ENCODE results near the gene LILRA6.
"Not testable (repeated sequence)": the region's sequence is repeated elsewhere in the genome, so short reads cannot be mapped to it uniquely, and the experiment has no call there.

The LILRA6 gene

GRCh38 chr19:54242646-54243045 is at the start of gene LILRA6:
LILRA6 (minus strand) TSS chr19:54242790.
- DNase-seq: not testable (repeated sequence)

GRCh38 chr19:54289160-54289559 is 46.6 kb upstream of the LILRA6 start:
- not testable (repeated sequence) for DNase-seq

GRCh38 chr19:54287456-54287855 is 44.9 kb upstream of the LILRA6 start:
- DNase-seq: no peak

- DNase-seq: not testable (repeated sequence)
Observed at GRCh38 chr19:54286283-54286682, 43.7 kb upstream of the LILRA6 start.

GRCh38 chr19:54285427-54286056 is 43.0 kb upstream of the LILRA6 start:
- not testable (repeated sequence) for DNase-seq

DNA sequence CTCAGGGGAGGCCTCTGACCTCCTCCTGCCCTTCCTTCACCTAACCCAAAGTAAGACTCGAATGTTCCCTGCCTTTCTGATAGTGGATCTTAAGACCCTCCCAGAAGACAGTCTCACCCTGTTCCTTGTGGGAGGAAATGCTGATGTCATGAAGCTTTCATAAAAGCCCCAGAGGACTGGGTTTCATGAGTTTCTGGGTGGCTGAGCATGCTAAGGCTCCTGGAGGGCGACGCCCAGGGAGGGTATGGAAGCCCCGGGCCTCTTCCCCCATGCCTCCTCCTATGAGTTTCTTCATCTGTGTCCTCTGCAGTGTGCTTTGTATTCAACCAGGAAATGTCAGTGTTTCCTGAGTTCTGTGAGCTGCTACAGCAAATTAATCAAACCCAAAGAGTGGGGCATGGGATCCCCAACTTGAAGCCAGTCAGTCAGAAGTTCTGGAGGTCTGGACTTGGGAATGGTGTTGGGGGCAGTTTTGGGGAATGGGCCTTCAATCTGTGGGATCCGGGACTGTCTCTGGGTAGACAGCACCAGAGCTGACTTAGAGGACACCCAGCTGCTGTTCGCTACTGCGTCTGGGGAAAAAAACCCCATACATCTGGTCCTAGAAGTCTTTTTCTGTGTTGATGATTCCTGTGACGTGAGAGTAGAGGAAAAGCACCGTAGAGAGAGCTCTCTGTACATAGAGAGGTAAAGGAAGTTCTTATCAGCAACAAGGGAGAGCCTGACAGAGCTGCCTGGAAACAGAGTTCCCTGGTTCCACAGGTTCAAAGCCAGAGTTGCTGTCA is 40.3 kb upstream of the LILRA6 start:
- no peak for DNase-seq

DNA sequence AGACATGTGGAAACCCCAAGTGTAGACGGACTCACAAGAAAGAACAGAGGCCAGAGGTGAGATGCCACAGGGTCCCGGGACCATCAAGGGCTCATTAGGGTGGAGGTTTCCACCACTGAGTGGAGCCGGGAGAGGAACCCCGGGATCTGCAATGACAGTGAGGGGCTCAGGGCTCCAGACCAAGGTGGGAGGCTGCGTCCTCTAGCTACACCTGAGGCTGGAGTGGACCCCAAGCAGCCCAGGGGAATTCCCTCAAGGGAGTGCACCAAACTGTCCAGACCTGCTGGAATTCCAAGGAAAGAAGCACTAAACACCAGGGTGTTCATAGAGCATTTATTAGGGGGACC is 39.1 kb upstream of the LILRA6 start:
- not testable (repeated sequence) for DNase-seq

- DNase-seq: no peak
Observed at GRCh38 chr19:54281007-54281728, 38.6 kb upstream of the LILRA6 start, which contains the start of gene LILRB2. LILRB2 (minus strand) TSS chr19:54281110; CDS start chr19:54280496, 614 bp downstream.

DNA sequence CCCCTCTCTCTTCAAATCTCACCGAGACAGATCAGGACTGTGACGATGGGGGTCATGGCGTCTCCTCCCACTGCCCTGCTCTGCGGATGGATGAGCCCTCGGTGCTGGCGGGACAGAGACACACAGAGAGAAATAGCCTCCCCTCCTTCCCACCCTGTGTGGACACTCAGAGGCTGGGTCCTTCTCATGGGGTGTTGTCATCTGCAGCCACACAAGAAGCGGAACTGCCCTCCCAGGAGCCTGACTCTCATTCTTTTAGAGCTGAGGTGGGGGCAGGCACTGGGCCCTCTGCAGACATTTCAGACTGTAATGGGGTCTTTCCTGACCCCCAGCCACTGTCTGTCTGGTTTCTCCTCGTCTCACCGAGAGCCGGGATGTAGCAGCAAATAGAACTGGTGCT is 37.9 kb upstream of the LILRA6 start:
- not testable (repeated sequence) for DNase-seq

GRCh38 chr19:54280025-54280424 is 37.4 kb upstream of the LILRA6 start:
- DNase-seq: not testable (repeated sequence)

DNA sequence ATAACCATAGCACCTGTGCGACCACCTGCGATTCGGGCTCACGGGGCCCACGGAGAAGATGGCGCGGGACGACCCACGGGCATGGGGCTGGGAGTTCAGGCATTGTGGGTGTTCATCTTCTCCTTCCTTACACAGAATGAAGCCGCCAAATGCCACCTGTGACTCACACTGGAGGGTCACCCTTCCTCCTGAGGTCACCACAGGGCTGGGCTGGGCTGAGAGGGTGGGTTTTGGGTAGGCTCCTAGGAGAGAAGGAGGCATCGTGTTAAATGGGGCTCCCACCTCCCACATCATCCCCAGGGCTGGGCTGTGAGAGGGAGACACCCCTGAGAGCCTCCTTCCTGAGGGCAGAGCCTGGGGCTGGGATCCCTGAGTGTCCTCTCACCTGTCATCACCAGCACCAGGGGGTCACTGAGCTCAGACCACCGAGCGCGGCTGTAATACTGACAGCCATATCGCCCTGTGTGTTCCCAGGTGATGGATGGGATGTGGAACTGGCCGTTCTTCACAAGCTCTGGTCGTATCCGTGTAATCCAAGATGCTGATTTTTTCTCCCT is 36.9 kb upstream of the LILRA6 start:
- DNase-seq: no peak

- DNase-seq: not testable (repeated sequence)
Observed at GRCh38 chr19:54278571-54279195, 36.1 kb upstream of the LILRA6 start.

DNA sequence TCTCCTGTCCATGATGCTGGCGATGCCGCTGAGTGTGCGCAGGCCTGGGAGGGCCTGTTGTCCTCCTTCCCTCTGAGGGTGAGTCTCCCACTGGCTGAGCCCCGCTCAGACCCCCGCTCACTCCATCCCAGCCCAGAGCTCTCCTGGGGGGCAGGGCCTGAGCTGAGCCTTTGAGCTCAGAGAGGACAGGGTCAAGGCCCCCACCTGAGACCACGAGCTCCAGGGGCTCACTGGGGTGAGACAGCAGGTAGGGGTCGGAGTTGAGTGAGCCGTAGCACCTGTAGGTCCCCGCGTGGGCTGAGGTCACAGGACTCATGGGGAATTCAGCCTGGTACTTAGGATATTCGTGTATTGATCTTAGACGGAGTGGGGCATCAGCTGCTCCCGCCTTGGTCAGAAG is 35.5 kb upstream of the LILRA6 start:
- DNase-seq: not testable (repeated sequence)

DNA sequence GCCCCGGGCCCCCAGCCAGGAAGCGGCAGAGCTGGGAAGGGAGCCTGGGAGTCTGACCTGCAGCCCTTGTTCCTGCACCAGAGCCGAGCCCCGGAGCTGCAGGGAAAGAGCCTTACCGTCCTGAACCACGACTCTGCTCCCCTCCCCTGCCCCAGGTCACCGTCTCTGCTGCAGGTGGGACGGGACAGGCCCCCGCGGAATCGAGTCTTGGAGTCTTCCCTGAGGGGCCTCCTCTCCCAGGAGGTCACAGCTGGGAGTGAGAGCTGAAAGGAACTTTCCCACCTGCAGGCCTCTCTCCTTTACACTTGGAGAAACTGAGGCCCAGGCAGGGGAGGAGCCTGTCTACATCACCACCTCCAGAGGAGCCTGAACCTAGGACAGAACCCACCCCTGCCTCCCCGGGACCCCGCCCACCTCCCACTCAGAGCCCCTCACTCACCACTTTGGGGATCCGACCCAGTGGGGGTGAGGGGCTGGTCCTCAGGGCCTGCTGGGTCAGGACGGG is 34.6 kb upstream of the LILRA6 start:
- DNase-seq: not testable (repeated sequence)

GRCh38 chr19:54275951-54276350 is 33.4 kb upstream of the LILRA6 start:
- DNase-seq: no peak

DNA sequence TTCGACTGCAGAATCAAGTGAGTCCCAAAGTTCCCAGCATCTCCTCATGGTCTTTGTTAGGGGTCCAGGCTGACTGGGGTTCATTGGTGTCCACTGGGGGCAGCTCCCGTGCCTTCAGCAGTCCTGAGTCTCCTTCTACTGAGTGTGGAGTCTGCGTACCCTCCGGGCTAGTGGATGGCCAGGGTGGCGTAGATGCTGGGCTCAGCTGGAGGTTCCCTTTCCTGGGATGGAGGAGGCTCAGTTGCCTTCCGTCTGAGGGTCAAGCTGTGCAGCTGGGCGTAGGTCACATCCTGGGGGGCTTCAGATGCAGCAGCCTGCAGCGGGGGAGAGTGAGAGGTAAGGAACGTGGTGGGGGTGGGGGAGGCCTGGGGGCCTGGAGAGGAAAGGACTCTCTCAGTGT is 31.9 kb upstream of the LILRA6 start:
- not testable (repeated sequence) for DNase-seq

- no peak for DNase-seq
Observed at GRCh38 chr19:54273821-54274220, 31.2 kb upstream of the LILRA6 start.

DNA sequence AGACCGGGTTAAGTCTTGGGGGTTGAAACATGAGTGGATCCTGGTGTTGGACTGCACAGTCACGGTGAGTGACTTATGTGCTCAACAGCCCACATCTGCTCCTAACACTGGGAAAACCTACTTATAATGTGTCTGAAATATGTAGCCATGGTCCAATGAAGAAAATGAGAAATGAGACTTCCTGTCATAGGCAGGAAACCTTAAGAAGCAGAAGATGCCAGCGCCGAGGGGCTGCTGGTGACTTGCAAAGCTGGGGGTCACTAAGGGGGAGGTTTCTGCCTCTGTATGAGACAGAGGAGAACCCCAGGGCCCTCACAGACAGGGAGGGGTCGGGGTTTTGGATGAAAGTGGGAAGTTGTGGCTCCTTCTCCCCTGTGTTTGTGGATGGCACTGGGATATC is 29.6 kb upstream of the LILRA6 start:
- DNase-seq: not testable (repeated sequence)

DNA sequence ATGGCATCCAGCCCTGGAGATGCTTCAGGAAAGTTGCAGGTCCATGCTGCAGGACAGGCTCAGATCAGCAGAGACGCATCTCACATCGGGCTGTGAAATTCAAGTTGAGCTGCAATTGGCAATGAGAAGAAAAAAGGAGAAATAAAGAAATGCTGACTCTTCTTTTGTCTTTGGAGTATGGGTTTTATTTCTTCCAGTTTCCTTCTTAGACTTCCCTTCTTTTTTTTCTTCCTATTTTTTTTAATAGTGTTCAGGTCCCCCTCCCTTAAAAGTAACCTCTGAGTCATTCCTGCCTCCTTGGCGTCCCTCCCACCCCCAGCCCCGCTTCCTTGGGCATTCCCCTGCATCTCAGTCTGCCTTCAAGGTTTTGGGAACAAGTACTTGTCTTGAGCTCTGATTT is 29.0 kb upstream of the LILRA6 start:
- not testable (repeated sequence) for DNase-seq

DNA sequence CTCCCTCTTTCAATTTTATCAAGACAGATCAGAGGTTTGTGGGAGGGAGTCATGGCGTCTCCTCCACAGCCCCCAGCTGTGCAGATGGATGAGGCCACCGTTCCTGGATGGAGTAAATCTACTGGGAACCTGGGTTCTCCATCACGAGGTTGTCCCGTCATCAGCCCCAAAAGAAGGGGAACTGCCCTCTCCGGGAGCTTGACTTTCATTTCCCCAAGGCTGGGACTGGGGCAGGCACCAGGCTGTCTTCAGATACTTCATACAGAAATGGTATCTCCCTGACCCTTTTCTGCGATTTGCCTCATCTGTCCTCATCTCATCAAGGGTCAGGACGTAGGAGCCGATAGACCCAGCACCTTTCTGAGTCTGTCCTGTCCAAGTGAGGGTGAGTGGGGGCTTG is 28.5 kb upstream of the LILRA6 start:
- DNase-seq: no peak

- DNase-seq: no peak
Observed at GRCh38 chr19:54268936-54269335, 26.3 kb upstream of the LILRA6 start.

DNA sequence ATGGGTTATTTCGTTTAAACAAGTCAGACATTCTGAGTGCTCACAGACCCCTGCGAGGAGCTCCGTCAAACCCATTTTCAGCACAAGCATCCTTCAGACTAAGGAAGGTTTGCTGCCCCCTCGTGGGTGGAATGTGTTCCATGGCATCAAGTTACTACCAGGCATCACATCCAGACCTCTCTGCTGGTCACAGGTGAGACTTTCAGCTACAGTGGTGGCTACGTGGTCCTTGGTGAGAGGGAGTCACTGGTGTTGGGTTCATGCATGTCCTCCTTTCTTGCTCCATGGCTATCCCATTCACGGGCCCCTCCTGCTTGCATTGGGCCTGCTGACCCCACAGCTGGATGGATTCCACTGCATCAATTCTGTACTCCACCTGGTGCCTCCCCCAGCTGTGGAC is 23.5 kb upstream of the LILRA6 start:
- DNase-seq: peak; percentile 46

DNA sequence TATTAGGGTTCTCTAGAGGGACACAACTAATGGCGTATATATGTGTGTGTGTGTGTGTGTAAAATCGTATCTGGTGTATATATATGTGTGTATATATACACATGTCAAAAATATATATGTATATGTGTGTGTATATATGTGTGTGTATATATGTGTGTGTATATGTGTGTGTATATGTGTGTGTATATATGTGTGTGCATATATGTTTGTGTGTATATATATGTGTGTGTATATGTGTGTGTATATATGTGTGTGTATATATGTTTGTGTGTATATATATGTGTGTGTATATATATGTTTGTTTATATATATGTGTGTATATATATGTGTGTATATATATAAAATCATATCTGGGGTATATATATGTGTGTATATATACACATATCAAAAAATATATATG is 19.9 kb upstream of the LILRA6 start:
- DNase-seq: no peak

All from NCI-H146 (cell line).